IMR-90 (cell line): ENCODE measurements around the gene ZXDC. TPM values are rescaled to one million over a fixed set of nuclear protein-coding genes. Genes with fewer than 3 reads are reported as not detected.
A peak's percentile ranks its signal among the peaks of the same experiment; 100 is the strongest.

ENCODE experiments used
- ATAC-seq: fragments of 200-7000 bp; cut with Tn5 transposase; 2 replicates; pipeline ENCODE4 v1.9.1; 2020; ENCODE audit warnings: low read depth, mild to moderate bottlenecking, moderate library complexity
- BruUV-seq: library from RNA; stranded (reverse); fragments of 400-500 nt; replicated peaks from 2 replicates; lab custom pipeline; 2021; lab: Mats Ljungman, UMichigan
- CTCF ChIA-PET: fragments of 300-600 bp; formaldehyde crosslinking; extraction: SDS; loops from one replicate; lab custom pipeline; 2021; ENCODE audit warnings: antibody characterized with exemption; lab: Yijun Ruan, JAX
- POLR2A ChIA-PET: fragments of 300-600 bp; sonication (Branson Sonifier 250); formaldehyde crosslinking; loops from one replicate; lab custom pipeline; 2022; ENCODE audit warnings: antibody characterized with exemption; ENCODE audit not compliant: unreplicated experiment; lab: Charles Lee
- DNase-seq: peaks from one replicate; pipeline ENCODE4 v3.0.0; 2013
- H2AFZ ChIP-seq: replicated peaks from 2 replicates; pipeline ENCODE3; 2013; ENCODE audit warnings: low read length, mild to moderate bottlenecking; ENCODE audit not compliant: poor library complexity
- H2AK5ac ChIP-seq: 2 replicates; pipeline ENCODE4 v1.6.1; 2013; ENCODE audit warnings: low read depth, low read length, inconsistent platforms
- H2AK9ac ChIP-seq: replicated peaks from 2 replicates; pipeline ENCODE3; 2013; ENCODE audit warnings: mild to moderate bottlenecking, low read depth, low read length, moderate library complexity; ENCODE audit not compliant: poor library complexity
- H2BK120ac ChIP-seq: 2 replicates; pipeline ENCODE4 v1.6.1; 2013; ENCODE audit warnings: low read depth, low read length, inconsistent platforms
- H2BK15ac ChIP-seq: 3 replicates; pipeline ENCODE4 v1.6.1; 2013; ENCODE audit warnings: low read depth, low read length, inconsistent platforms
- H2BK20ac ChIP-seq: 2 replicates; pipeline ENCODE4 v1.6.1; 2013; ENCODE audit warnings: low read depth, mild to moderate bottlenecking, inconsistent platforms, low read length, moderate library complexity
- H2BK5ac ChIP-seq: 2 replicates; pipeline ENCODE4 v1.6.1; 2013; ENCODE audit warnings: mild to moderate bottlenecking, low read depth, low read length, inconsistent platforms; ENCODE audit not compliant: poor library complexity, severe bottlenecking
- H3K14ac ChIP-seq: replicated peaks from 2 replicates; pipeline ENCODE4 v1.6.1; 2013; ENCODE audit warnings: low read depth, low read length, inconsistent platforms
- H3K18ac ChIP-seq: 2 replicates; pipeline ENCODE4 v1.6.1; 2013; ENCODE audit warnings: low read depth, low read length, control low read depth
- H3K23ac ChIP-seq: 2 replicates; pipeline ENCODE4 v1.6.1; 2013; ENCODE audit warnings: low read depth, low read length, inconsistent platforms
- H3K27ac ChIP-seq: 2 replicates; pipeline ENCODE4 v1.5.1; 2013; ENCODE audit warnings: mild to moderate bottlenecking, control low read depth, low read length; ENCODE audit not compliant: insufficient read depth
- H3K27me3 ChIP-seq: 2 replicates; pipeline ENCODE4 v1.6.1; 2013; ENCODE audit warnings: low read length; ENCODE audit not compliant: control insufficient read depth, insufficient read depth
- H3K36me3 ChIP-seq: 2 replicates; pipeline ENCODE4 v1.6.1; 2013; ENCODE audit warnings: low read length, mixed read lengths; ENCODE audit not compliant: control insufficient read depth, insufficient read depth
- H3K4ac ChIP-seq: 2 replicates; pipeline ENCODE4 v1.6.1; 2013; ENCODE audit warnings: low read depth, low read length, inconsistent platforms
- H3K4me1 ChIP-seq: 2 replicates; pipeline ENCODE4 v1.6.1; 2013; ENCODE audit warnings: low read length, mixed read lengths; ENCODE audit not compliant: control insufficient read depth, insufficient read depth
- H3K4me2 ChIP-seq: 2 replicates; pipeline ENCODE4 v1.6.1; 2013; ENCODE audit warnings: low read depth, mild to moderate bottlenecking, control low read depth, low read length, moderate library complexity
- H3K4me3 ChIP-seq: 2 replicates; pipeline ENCODE4 v1.5.1; 2013; ENCODE audit warnings: low read depth, mild to moderate bottlenecking, control low read depth, low read length, moderate library complexity; ENCODE audit not compliant: insufficient read depth
- H3K56ac ChIP-seq: 2 replicates; pipeline ENCODE4 v1.6.1; 2013; ENCODE audit warnings: low read length, inconsistent platforms; ENCODE audit not compliant: insufficient read depth; ENCODE audit errors: extremely low read depth
- H3K79me1 ChIP-seq, 2 experiments: 2 replicates each; pipeline ENCODE4 v1.6.1; 2013; ENCODE audit warnings: low read length in 2 of 2, inconsistent platforms in 1 of 2, low read depth in 1 of 2
- H3K9ac ChIP-seq: 2 replicates; pipeline ENCODE4 v1.6.1; 2013; ENCODE audit warnings: low read depth, low read length, control low read depth
- H3K9me1 ChIP-seq: 2 replicates; pipeline ENCODE4 v1.6.1; 2013; ENCODE audit warnings: low read length, inconsistent platforms; ENCODE audit not compliant: insufficient read depth
- H3K9me3 ChIP-seq: 2 replicates; pipeline ENCODE4 v1.6.1; 2013; ENCODE audit warnings: low read length; ENCODE audit not compliant: control insufficient read depth, insufficient read depth
- H4K20me1 ChIP-seq: 2 replicates; pipeline ENCODE4 v1.6.1; 2013; ENCODE audit warnings: low read length, inconsistent platforms; ENCODE audit not compliant: insufficient read depth
- H4K5ac ChIP-seq: 2 replicates; pipeline ENCODE4 v1.6.1; 2013; ENCODE audit warnings: mild to moderate bottlenecking, low read depth, low read length, control low read depth
- H4K8ac ChIP-seq, 2 experiments: 2 replicates each; pipeline ENCODE4 v1.6.1; 2013; ENCODE audit warnings: low read depth in 2 of 2, low read length in 2 of 2, control low read depth in 1 of 2, inconsistent platforms in 1 of 2
- H4K91ac ChIP-seq: 2 replicates; pipeline ENCODE4 v1.6.1; 2013; ENCODE audit warnings: low read depth, low read length, inconsistent platforms; ENCODE audit not compliant: insufficient read depth
- BHLHE40 ChIP-seq: fragments of 150-350 bp; IDR thresholded peaks from 2 replicates; pipeline ENCODE4 v1.6.1; 2016; ENCODE audit warnings: mild to moderate bottlenecking, low read depth, low read length
- CEBPB ChIP-seq: IDR thresholded peaks from 2 replicates; pipeline ENCODE4 v1.6.1; 2012; ENCODE audit warnings: low read depth, low read length, improper control_type of control experiment
- FOS ChIP-seq: fragments of 150-350 bp; IDR thresholded peaks from 2 replicates; pipeline ENCODE4 v1.6.1; 2016; ENCODE audit warnings: low read depth, low read length
- MAFK ChIP-seq: IDR thresholded peaks from 2 replicates; pipeline ENCODE4 v1.6.1; 2012; ENCODE audit warnings: low read depth, low read length, improper control_type of control experiment
- MAZ ChIP-seq: IDR thresholded peaks from 2 replicates; pipeline ENCODE4 v1.6.1; 2012; ENCODE audit warnings: low read depth, mild to moderate bottlenecking, low read length, improper control_type of control experiment, moderate library complexity, borderline replicate concordance
- NFE2L2 ChIP-seq: fragments of 150-350 bp; IDR thresholded peaks from 2 replicates; pipeline ENCODE4 v1.6.1; 2016; ENCODE audit warnings: low read depth, mild to moderate bottlenecking, low read length
- RCOR1 ChIP-seq: IDR thresholded peaks from 2 replicates; pipeline ENCODE4 v1.6.1; 2012; ENCODE audit warnings: mild to moderate bottlenecking, low read length, improper control_type of control experiment; ENCODE audit not compliant: insufficient replicate concordance
- RFX5 ChIP-seq: IDR thresholded peaks from 2 replicates; pipeline ENCODE4 v1.8.0; 2012; ENCODE audit warnings: low read depth, mild to moderate bottlenecking, low read length, moderate library complexity
- WGBS, 2 experiments: methylation state at CpG; one replicate each; pipeline versions ENCODE4 v1.1.5 to v1.1.7; 2013; ENCODE audit warnings: missing lambda C conversion rate in 2 of 2; ENCODE audit not compliant: insufficient read length in 1 of 2; ENCODE audit errors: extremely low coverage in 2 of 2; 5-methylcytosine and 5-hydroxymethylcytosine counted together
- dilution Hi-C: fragments of 300-500 bp; cut with HindIII; formaldehyde crosslinking; loops from one replicate; pipeline ENCODE4 v1.14.3; 2018; ENCODE audit warnings: low sequenced_read_pairs; ENCODE audit not compliant: unreplicated experiment
- in situ Hi-C: fragments of 300-500 bp; cut with MboI; formaldehyde crosslinking; loops from 3 replicates; pipeline ENCODE4 v1.14.3; 2019; ENCODE audit warnings: low sequenced_read_pairs, inconsistent platforms, mixed read lengths
- intact Hi-C: fragments of 100-400 bp; cut with micrococcal nuclease; formaldehyde crosslinking; loops from 2 replicates; pipeline ENCODE4 v1.10.0; 2022
- polyA plus RNA-seq, 3 experiments: library from polyadenylated mRNA; depleted of rRNA; stranded (reverse); fragments of >200 nt; gene quantifications; 2 replicates each; pipeline ENCODE4 v1.2.3, GENCODE V29; 2012; ENCODE audit warnings: low replicate concordance in 1 of 3
- total RNA-seq: library from RNA; depleted of rRNA; stranded (reverse); fragments of >200 nt; gene quantifications from 2 replicates; pipeline ENCODE4 v1.2.3, GENCODE V29; 2012

The ZXDC gene
- total and polyA plus RNA-seq, 2 of the 4 experiments (the other 2 are of a cell fraction), result 11.5 to 14.3 TPM

DNA sequence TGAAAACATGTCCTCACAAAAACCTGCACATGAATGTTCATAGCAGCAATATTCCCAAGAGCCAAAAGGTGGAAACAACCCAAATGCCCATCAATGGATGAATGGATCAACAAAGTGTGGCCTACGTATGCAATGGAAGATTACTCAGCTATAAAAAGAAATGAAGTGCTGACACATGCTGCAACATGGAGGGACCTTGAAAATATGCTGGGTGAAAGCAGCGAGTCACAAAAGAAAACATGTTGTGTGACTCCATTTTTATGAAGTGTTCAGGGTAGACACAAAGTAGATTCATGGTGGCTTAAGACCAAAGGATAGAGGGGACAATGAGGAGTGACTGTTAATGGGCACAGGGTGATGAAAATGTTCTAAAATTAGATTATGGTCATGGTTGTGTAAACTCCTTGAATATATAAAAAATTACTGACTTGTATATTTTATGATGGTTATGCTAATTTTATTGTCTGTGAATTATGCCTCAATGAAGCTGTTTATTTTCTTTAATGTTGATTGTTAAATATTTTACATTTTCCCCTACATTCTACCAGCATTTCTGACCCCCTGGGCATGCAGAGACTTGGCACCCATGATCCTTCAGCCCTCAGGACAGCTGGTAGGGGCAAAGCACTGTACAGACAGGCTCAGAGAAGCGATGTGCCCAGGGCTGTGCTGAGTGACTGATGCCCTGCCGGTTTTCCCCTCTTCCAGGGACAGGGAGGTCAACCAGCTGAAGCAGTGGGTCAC is 43.2 kb downstream of the ZXDC start:
- Histone ChIP-seq H3K4me1 (no peaks in the 10 kb centered on the region), H3K9me3 (peaks cover 3% of the 10 kb centered on the region; the same call in 1 of the 2 replicates), H3K18ac (no peak overlapping the region), H3K56ac (no peak overlapping the region), H3K79me1 (no peaks in the 10 kb centered on the region), H3K9me1 (no peaks in the 10 kb centered on the region; the same call in 1 of the 2 replicates), H4K20me1 (no peaks in the 10 kb centered on the region), H2BK5ac (no peak overlapping the region), H3K14ac (no peak overlapping the region), H4K91ac (no peak overlapping the region), H2BK120ac (no peak overlapping the region), H2BK15ac (no peak overlapping the region), H2AK9ac (peak overlapping the region; percentile 31), H4K8ac (no peak overlapping the region), H3K4me2 (no peak overlapping the region), H2AFZ (no peak overlapping the region), H2AK5ac (no peak overlapping the region; the same call in 1 of the 2 replicates), H4K5ac (no peak overlapping the region), H3K27ac (no peak overlapping the region), H3K9ac (no peak overlapping the region), H3K4me3 (no peak overlapping the region), H3K27me3 (no peaks in the 10 kb centered on the region), H3K4ac (no peak overlapping the region), H3K36me3 (peaks cover 2% of the 10 kb centered on the region; the same call in 1 of the 2 replicates), H2BK20ac (no peak overlapping the region), H3K23ac (no peak overlapping the region)
- peak; percentile 53 for DNase-seq
- no TSS peak for BruUV-seq
- CTCF ChIA-PET, result no interaction called here
- POLR2A ChIA-PET, result no interaction called here
- intact Hi-C loops, result no loop called here
- TF ChIP-seq RCOR1, result no peak
- TF ChIP-seq RFX5, result no peak
- TF ChIP-seq MAFK, result peak; percentile 44; the same call in 1 of the 2 replicates
- no peak for TF ChIP-seq NFE2L2
- TF ChIP-seq FOS, result no peak
- no peak for TF ChIP-seq MAZ
- TF ChIP-seq BHLHE40, result no peak
- TF ChIP-seq CEBPB, result no peak
- in situ Hi-C loops, result no loop called here
- 75% methylated on average over 2 of the region's 4 CpGs; no CpG with 5 or more reads in 1 of the 2 experiments for WGBS, 2 experiments
- dilution Hi-C loops, result no loop called here
- no peak; the same call in 1 of the 2 replicates for ATAC-seq
